ENCODE results near the gene EXOC6.

EXOC6 gene

GRCh38 chr10:92868036-92868435 lies 19.7 kb downstream of the EXOC6 start:
- no peak for TF ChIP-seq CTCF (IDR thresholded peaks at IDR 0.05; ENCODE audit: control insufficient read depth, insufficient read depth, low read depth, low read length, missing control alignments)

GRCh38 chr10:92868557-92868956 lies 20.2 kb downstream of the EXOC6 start:
- DNase-seq (ENCODE audit: low read depth) = no peak
- no peak for TF ChIP-seq CTCF (IDR thresholded peaks at IDR 0.05; ENCODE audit: control insufficient read depth, insufficient read depth, low read depth, low read length, missing control alignments)
- H3K4me3 ChIP-seq (ENCODE audit: control insufficient read depth, low read depth, low read length) = no peak overlapping the region

More at GRCh38 chr10:92868036-92868435, 19.7 kb downstream of the EXOC6 start:
- DNase-seq (ENCODE audit: low read depth) = no peak
- no peak overlapping the region for H3K4me3 ChIP-seq (ENCODE audit: control insufficient read depth, low read depth, low read length)

- no peak for DNase-seq (ENCODE audit: low read depth)
- H3K4me3 ChIP-seq (ENCODE audit: control insufficient read depth, low read depth, low read length) = no peak overlapping the region
- TF ChIP-seq CTCF (IDR thresholded peaks at IDR 0.05; ENCODE audit: control insufficient read depth, insufficient read depth, low read depth, low read length, missing control alignments) = no peak
Observed at GRCh38 chr10:92873029-92873428, 24.7 kb downstream of the EXOC6 start.

- TF ChIP-seq CTCF (IDR thresholded peaks at IDR 0.05; ENCODE audit: control insufficient read depth, insufficient read depth, low read depth, low read length, missing control alignments) = no peak
- H3K4me3 ChIP-seq (ENCODE audit: control insufficient read depth, low read depth, low read length) = no peak overlapping the region
- DNase-seq (ENCODE audit: low read depth) = no peak
Observed at GRCh38 chr10:92876509-92877036, 28.3 kb downstream of the EXOC6 start.

- H3K4me3 ChIP-seq (ENCODE audit: control insufficient read depth, low read depth, low read length) = no peak overlapping the region
- peak; percentile 13 for DNase-seq (ENCODE audit: low read depth)
- TF ChIP-seq CTCF (IDR thresholded peaks at IDR 0.05; ENCODE audit: control insufficient read depth, insufficient read depth, low read depth, low read length, missing control alignments) = peak; percentile 56
Observed at GRCh38 chr10:92880233-92880861, 32.0 kb downstream of the EXOC6 start.

- DNase-seq (ENCODE audit: low read depth) = no peak
- TF ChIP-seq CTCF (IDR thresholded peaks at IDR 0.05; ENCODE audit: control insufficient read depth, insufficient read depth, low read depth, low read length, missing control alignments) = no peak
- no peak overlapping the region for H3K4me3 ChIP-seq (ENCODE audit: control insufficient read depth, low read depth, low read length)
Observed at GRCh38 chr10:92880917-92881316, 32.6 kb downstream of the EXOC6 start.

All from AG09309 (cell line).